NCI-H1694 (cell line): ENCODE measurements around the gene RTN4R.

Experiments used
- DNase-seq: peaks from one replicate; lab custom pipeline; 2025; lab: John Stamatoyannopoulos, UW

The RTN4R gene

DNA sequence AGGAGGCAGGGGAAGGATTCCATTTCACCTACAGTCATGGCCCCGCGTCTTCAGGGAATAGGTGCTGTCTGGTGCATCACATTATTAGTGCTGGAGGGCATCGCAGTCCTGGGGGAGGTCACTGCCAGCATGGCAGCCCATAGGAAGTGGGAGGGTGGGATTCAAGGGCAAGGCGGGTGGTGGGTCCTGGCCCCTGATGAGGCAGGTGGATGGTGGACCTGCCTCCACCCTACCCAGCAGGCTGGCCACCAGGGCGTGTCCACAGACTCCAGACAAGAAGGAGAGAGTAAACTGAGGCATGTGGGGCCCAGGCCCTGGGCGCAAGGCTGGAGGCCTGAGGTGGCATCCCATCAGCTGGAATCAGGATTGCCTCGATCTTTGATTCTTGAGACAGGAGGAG is 53.3 kb downstream of the RTN4R start:
- DNase-seq, result no peak

DNA sequence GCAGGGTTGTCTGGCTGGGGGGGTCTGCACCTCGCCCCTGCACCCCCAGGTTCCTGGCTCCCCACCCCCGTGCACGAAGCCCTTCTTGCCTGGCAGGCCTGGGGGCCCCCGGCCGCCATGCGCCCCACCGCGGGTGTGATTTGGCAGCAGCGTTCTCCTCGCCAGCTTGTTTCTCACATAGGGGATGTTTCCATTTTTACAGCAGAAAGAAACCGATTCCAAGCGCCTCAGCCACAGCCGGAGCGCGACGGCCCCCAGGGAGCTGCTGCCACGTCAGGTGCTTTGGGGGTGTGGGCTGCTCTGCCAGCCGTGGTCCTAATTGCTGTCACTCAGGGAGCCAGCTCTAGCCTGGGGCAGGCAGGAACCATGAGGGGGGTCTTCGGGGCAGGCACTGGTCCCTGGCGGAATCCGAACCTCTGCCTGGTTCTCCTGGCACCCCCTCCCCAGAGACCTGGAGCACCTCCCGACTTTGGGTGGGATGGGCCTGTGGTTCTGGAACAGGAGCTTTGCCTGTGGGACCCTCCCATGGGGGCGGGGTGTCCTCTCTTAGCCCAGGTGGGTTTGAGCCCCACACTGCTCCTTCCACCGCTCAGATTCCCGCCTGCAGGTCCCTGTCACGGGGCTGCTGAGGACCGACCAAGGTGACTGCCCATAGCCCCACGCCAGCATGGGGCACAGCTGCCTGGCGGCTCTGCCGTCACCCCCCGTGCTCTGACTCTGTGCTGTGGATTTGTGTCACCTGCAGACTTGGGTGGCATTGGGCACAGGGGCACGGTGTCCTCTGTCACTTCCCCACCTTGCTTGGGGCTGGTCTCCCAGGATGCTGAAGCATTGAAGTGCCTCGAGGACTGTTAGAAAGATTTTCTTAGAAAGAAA is 54.0 kb downstream of the RTN4R start:
- DNase-seq, result peak; percentile 11

DNA sequence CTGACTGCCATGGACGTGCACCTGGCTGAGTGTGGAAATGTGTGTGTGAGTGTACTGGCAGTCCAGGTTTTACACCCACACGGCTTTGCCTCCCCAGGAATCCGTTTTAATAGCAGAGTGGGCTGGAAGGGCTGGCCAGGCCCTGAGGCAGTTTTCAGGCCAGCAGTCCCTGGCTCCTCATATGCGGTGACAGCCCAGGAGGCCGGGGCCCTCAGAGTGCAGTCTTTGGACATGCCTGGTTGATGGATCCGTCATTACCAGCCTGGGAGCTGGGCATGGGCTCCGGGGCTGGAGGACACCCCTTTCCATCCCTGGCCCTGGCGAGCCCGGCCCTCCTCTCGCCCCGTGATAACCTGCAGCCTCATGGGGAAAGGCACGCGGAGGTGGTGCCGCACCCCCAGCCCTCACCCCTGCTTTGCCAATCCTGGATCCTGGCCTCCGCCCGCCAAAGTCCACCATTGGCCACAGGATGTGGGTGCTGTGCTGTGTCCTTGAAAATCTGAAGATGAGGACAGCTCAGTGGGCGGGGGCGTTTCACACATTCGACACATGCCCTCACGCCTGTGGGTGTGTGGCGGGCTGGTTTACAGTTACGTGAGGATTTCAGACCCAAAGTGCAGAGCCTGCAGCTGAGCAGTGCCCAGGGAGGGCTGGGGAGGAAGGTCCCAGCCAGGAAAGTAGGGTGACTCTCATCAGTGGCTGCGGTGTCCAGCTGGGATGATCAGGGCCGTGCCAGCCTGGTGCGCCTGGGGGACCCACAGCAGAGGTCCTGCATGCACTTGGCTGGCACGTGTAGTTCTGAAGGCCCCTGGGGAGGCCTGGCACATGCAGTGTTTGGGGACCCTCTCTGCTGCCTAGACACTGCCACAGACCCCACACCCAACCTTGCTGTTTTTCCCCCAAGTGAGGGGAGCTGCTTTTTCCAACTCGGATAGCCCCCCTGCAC is 55.1 kb downstream of the RTN4R start:
- DNase-seq, result no peak

DNA sequence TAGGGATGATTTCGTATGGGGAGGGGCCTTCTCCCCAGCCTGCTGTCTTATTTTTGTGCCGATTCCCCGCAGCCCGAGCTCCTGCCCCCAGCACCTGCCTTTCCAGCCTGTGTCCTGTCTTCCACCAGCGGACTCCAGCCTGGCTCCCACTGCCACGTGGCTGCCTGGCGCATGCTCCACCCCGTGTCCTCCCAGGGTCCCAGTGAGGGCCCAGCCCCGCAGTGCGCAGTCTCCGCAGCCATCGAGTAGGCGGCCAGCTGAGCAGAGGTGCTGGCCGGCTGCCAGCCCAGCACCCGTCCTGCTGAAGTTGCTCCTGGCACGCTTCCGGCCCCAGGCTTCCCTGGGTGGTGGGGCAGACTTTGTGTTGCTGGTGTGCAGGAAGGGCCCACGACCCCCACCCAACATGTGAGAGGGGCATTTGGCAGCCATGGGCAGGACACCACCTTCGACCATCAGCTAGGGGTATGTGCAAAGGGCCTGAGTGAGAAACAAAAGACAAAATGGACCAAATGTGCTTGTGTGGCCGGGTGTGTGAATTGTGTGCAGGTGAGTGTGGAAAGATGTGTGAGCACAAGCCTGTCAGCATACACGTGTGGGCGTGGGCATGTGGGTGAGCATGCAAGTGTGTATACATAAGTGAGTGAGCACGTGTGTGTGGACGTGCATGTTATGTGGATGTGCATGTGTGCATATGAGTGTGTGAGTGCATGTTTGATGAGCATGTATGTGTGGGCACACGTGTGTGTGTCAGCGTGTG is 55.9 kb downstream of the RTN4R start:
- DNase-seq, result no peak

DNA sequence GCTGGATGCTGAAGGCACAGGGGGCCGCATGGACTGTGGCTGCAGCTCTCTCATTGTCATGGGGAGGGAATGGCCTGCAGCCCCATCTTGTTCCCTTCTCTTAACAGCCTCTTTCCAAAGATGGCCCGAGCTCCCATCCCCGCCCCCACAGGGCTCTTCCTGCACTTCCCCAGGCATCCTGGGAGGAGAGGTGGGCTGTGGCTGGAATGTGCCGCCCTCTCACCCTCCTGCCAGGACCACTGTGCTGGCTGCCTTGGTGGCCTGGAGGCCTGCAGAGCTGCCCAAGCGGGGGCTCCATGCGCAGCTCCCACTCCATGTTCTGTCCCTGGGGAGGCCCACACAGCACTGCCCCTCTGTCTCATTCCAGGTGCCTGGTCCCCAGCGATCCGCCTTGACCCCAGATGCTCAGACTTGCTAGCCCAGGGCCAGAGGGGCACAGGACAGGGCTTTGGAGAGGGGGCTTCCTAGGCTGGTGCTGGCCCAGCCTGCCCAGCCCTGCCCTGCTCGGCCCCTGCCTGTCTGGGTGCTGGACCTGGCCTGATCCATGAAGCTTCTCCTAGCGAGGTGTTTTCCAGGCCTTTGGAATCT is 56.6 kb downstream of the RTN4R start:
- no peak for DNase-seq

DNA sequence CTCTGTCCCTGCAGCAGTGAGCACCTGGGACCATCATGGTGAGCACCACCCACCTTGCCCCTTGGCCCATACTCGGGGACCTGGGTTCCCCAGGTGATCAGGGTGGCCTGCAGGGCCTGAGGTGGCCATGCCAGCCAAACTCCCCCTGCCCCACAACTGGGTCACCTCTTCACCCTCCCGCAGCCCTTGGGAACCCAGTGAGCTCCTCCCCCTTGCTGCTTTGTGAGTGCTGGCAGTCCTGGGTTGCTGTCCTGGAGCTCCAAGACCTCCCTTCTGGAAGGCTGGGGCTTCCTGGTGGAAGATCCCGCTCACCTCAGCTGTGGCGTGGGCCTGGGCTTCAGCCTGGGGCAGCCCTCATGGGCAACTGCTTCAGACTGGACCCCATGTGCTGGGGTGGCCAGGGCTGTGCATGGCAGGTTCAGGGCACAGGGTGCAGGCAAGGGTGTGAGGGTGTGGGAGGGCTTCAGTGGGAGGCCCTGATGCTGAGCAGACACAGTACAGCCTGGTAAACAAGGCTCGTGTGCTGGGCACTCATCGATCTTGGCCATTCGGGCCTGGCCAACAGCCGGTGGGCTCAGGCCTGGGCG is 57.6 kb downstream of the RTN4R start:
- no peak for DNase-seq

DNA sequence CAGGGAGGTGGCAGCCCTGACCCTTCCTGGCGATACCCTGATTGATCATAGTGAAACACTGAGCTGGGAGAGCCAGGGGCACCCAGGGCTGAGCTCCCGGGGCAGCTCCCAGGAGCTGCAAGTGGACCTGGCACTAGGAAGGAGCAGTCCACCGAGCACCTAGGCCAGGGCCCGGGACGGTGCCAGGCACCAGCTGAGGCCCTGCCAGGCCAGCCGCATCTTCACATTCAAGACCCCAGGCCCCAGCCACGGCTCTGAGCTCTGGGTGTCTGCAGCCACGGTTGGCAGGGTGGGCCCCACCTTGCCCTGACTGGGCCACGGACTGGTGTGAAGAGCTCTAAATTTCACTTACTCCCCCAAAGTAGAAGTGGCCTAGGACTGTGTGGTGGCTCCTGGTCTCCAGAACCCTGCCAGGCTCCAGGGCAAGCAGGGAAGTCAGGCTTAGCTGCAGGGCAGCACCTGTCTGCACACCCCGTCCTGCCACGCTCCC is 58.3 kb downstream of the RTN4R start:
- DNase-seq, result no peak

DNA sequence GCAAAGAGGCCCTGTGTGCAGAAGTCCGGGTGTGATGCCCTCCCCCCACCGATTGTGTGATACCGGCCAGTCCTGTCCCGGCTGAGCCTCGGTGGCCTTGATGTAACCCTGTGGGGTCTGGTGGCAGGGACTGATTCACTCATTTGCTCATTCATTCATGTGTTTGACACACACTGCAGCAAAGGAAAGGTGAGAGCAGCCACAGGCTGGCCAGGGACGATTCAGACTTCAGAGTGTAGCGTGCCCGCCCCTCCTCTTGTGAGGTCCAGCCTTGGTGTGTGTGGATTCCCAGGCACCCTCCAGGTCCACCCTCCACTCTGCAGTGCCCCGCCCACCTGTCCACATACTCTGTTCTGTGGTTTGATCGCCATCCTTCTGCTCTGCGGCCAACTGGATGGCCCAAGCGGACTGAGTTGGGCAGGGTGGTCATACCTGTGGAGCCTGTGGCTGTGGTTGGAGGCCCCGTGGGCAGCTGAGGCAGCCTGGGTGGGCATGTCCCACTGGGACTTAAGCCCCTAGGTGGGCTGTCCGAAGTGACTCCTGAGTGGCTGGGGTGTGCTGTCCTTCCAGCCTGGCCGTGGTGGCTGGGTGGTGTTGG is 59.3 kb downstream of the RTN4R start:
- DNase-seq, result no peak

DNA sequence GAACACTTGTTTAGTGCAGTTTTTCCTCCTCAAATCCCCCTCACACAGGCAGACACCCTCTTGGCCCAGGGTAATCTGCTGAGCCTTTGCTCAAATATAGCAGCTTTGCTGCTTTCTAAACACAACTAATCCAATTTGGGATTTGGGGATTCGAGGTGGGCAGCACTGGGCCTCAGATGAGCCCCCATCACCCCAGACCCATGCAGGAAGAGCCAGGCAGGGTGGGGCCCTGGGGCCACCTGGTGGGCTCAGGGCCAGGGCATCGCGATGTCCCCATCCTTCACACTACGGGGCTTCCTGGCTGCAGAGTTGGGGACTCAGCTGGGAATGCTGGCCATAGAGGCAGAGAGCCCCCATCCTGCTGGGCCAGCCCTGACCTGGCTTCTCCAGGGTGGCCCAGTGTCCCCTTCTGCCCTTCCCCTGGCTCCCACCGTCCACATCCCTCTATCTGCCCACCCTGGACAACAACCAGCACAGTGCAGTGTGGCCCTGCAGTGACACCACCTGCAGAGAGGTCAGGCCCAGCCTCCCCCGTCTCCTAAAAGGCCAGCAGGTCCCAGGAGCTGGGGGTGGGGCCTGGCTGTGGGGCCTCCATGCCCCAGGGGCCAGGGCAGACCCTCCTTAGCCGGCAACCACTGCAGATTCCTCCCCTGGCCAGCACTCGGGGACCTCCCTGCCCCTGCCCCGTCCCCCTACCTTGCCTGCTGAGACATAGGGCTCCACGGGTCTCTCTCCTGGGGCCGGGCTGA is 60.7 kb downstream of the RTN4R start:
- DNase-seq, result no peak

DNA sequence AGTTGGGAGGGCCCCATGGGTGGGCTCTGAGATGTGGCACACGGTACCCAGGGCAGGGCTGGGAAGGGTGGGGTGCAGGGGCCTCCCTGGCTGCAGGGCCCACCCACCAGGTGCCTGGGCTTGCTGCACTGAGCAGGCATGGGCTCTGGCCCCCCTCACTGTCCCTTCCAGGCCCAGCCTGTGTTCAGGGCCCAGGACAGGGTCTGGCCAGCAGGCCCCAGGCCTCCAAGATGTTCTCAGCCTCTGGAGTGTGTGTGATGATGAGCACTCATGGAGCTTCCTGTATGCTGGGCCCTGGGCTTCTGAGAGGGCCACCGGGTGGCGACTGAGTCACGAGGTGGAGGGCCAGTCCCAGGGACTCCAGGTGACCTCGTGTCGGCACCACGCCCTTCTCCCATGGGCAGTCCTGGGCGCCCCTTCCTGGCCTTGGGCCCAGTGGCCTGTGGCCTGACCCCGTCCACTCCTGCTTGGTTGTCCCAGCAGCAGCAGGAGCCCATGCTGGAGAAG is 61.4 kb downstream of the RTN4R start:
- no peak for DNase-seq

DNA sequence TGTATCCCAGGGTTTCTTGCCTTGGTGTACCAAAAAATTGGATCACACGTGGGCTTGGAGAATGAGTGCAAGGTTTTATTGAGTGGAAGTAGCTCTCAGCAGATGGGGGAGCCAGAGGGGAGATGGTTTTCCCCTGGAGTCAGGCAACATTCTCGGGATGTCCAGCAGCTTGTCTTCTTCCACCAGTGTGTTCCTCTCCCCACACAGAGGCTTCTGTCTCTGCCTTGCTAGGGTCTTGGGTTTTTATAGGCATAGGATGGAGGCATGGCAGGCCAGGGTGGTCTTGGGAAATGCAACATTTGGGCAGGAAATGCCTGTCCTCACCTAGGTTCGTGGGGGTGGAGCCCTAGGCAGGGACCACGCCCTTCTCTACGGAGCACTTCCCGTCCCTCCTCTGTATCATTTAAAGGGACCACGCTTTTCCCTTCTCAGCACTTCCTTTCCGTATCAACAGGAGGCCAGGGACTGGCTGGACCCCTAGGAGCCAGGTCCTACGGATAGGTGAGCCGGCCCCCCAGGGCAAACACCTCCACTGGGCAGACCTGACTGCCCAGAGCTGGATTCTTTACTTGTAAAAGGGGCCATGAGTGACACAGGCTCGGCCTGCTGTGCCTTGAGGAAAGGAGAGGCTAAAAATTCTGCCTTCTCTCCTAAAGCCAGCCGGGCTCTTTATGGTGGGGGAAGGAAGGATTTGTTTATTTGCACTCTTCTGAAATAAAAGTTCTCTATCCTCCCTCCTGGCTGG is 62.0 kb downstream of the RTN4R start:
- no peak for DNase-seq

DNA sequence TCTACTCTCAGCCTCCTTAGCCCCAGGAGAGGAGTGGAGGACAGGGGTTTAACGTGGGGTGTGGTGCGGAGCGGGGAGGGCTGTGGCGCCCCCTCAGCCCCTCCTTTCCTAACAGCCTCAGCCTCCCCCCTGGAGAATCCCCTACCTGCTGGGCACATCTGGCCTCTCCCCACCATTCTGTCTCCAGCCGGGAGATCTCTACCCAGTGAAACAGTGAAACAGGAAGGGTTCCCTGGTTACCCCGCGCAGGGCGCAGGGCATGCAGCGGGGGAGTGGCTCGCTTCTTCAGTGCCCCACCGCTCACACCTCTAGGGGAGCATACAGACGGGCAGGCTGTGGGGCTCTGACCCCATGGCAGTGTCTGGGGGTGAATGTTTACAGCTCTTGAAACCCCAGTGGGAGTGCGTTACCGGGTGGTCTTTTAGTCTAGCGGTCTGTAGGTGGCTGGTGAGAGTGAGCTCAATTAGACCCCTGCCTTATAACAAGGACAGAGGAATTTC is 62.6 kb downstream of the RTN4R start:
- no peak for DNase-seq

DNA sequence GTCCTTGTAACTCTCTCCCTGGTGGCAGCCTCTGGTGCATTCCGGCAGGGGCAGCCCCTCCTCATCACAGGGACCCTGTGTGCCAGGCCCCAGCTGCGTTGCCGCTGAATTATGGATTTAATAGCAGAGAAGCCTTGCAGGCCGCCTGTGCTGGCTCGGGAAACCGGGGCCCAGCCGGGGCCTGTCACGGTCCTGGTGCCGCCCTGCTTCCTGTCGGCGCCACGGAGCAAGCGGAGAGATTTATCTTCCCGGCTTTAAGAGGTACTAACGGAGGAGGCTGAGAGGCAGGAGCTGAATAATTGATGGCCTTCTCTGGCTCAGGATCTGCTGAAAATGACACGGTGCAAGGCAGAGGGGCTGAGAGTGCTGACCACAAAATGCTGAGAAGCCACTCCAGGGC is 63.3 kb downstream of the RTN4R start:
- DNase-seq, result no peak

DNA sequence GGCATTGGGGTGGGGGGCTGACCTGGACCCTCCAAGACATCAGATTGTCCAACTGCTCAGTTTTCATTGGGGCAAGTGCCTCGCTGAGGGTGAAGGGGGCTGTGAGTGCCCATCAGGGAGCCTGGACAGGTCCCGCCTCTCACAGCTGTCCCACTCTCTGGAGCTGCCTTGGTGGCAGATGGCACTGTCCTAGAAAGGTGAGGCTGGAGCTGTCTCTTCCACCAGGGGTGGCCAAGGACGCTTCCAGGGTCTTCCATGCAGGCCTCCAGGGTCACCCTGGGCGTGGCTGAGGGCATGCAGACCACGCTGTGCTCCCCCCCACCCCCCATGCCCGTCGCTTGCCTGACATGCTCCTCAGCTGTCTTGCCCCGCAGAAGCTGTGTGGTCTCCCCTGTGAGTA is 63.8 kb downstream of the RTN4R start:
- no peak for DNase-seq

DNA sequence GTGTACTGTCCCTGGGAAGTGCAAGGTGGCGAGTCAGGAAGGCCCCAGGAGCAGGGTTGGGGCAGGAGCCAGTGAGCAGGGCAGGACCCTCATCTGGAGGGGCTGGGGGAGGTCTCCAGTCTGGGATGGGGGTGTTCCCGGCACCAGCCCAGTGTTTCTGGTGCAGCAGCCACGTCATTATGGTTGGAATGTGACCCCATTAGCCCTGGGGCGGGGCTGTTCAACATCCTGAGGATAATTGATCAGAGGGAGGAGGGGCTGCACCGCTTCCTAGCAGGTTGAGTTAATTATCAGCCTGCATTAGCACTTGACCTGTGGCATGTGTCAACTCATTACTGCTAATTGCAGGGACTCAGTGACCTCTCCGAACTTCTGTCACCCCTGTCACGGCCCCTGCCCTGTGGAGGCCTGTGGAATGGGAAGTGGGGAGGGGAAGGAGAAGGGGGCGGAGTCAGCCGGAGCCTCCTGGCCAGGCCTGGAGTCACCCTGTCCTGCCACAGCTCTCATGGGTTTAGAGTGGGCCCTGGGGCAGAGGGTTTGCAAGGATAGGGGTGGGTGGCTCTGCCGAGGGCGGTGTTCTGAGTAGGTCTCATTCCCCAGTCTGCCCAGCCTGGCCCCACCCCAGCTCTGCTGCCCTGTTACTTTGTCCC is 64.4 kb downstream of the RTN4R start:
- no peak for DNase-seq

DNA sequence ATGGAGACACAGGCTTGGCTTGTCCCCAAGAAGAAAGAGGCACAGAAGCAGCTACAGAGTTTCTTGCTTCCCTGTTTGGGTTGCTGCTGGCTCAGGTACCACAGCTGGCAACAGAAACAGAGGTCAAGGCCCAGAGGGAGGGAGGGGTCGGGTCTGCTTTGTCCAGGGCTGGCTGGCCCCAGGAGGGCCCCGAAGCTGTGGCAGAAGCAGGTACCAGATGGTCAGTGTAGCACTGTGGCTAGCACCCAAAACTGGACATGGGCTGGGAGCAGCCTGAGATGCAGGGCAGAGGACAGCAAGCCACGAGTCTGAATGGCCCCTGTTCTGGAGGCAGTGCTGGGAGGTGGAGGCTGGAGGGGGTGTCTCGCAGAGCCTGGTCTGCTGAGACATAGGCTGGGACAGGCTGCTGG is 65.0 kb downstream of the RTN4R start:
- no peak for DNase-seq

DNA sequence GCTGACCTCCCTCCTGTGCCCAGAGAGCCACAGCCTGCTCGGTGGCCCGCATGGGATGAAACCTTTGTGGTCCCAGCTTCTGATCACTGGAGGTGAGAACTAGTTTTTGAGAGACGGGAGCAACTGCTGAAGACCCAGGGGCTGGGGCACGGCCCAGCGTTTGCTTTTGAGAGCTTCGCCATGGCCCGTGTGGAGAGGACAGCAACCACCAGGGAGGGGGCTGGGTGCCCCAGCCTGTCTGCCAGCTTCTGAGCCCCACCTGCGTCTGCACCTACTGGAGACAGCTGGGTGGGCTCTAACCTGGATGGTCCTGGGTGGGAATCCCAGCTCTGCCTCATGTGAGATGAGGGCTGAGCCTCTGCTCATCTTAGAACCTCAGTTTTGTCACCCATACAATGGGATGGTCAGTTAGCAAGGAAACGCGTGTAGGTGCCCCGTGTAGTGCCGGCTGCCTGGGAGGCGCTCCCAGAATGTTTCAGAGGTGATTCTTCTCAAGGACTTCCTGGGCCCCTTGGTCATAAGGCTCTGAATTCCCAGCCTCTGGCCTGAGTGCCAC is 66.2 kb downstream of the RTN4R start:
- DNase-seq, result no peak

DNA sequence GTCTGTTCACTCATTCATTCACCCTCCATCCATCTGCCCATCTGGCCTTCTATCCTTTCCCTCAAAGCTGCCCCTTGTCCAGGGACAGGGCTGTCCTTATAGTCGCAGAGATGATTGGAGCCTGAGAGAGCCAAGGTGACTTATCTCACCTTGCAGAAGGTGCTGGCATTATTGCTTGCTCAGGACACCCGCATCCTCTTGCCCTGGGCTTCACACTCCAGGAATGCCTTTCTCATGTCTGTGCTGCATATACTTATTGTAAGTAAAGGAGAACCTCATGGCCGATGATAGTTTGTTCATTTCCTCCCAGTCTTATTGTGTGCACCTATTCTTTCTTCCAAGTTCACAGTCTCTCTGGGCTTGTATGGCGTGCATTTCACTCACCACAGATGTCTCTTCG is 68.2 kb downstream of the RTN4R start:
- DNase-seq, result no peak
